ENCODE data around the gene SYNE1. TPM values are rescaled to one million over a fixed set of nuclear protein-coding genes. Genes with fewer than 3 reads are reported as not detected.

Gene SYNE1
- total and polyA plus RNA-seq, 11 donors = 25.0 to 178 (median 112) TPM

DNA sequence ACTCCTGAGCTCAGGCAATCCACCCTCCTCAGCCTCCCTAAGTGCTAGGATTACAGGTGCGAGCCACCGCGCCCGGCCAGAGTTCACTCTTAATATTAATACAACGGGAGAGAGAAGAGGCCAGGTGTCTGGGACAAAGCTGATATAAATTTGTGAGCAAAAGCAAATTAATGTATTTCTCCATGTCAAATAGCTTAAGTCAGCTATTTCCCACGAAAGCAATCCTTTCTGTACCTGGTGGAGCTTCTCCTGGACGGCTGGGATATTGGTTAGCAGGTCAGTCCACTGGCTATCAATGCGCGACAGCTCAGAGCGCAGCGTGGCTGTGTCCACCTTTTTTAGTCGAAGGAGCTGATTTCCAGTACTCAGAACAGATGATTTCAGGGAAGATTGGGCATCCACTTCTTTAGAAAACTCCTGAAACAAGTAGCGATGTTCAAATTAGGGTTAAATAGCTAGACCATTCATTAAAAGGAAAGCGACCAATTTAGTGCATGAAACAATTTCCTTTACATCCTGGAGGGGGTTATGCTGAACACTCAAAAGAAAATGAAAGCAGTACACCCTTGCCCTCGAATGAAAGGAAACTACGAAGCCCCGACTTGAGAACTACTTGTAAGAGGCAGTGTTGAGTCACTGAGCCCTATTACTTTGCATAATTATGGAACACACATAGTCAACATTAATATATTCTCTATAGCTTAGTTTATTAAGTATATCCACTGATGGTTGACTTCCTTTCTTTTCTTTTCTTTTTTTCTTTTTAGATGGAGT is 403.4 kb downstream of the SYNE1 start:
- Histone ChIP-seq H3K9me3 (no peaks in the 10 kb centered on the region), H3K27ac (peak overlapping the region; percentile 32 to 74 (median 62)), H3K4me3 (peak overlapping the region in 1 of 12 donors; percentile 7), H3K4me1 (peaks cover 0 to 19% (median 13%) of the 10 kb centered on the region in 12 donors), H3K27me3 (no peaks in the 10 kb centered on the region), H3K36me3 (peaks cover 2 to 100% (median 97%) of the 10 kb centered on the region in 9 donors)
- 83 to 91% (median 84%) methylated on average over 17 of the region's 17 CpGs for WGBS, 4 donors
- intact Hi-C loops (cut with DNase I) = no loop called here
- TF ChIP-seq POLR2A (IDR thresholded peaks at IDR 0.05) = no peak
- TF ChIP-seq, protein P1, sequence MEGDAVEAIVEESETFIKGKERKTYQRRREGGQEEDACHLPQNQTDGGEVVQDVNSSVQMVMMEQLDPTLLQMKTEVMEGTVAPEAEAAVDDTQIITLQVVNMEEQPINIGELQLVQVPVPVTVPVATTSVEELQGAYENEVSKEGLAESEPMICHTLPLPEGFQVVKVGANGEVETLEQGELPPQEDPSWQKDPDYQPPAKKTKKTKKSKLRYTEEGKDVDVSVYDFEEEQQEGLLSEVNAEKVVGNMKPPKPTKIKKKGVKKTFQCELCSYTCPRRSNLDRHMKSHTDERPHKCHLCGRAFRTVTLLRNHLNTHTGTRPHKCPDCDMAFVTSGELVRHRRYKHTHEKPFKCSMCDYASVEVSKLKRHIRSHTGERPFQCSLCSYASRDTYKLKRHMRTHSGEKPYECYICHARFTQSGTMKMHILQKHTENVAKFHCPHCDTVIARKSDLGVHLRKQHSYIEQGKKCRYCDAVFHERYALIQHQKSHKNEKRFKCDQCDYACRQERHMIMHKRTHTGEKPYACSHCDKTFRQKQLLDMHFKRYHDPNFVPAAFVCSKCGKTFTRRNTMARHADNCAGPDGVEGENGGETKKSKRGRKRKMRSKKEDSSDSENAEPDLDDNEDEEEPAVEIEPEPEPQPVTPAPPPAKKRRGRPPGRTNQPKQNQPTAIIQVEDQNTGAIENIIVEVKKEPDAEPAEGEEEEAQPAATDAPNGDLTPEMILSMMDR (IDR thresholded peaks at IDR 0.05) = no peak
- ATAC-seq (peak in 1 of 4 donors; percentile 61), DNase-seq (no peak)

DNA sequence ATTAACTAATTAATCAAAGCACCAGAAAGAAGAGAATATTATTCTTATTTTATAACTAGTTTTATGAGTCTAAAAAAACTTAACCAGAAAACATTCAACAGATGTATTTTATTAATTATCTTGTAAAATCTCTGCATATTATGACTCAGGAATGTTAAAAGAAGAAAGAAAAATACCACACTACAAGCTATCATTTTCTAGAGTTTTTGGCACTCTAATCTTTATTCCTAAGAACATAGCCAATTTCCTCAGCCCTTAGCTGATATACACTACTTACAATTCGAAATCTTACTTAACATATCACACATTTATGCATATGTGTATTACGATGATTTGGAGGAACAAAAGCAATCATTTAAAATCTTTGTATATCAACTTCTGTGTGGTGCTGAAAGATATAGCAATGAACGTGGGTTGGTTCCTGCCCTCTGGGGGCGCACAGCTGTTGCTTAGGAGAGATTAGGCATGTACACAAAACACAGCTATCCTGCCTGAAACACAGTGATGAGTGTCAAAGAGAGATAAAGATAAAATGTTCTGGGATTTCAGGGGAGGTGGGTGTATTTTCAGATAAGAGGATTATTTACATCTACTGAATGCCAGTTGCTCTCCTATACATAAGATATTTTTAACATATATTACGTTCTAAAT is 404.5 kb downstream of the SYNE1 start:
- peak overlapping the region; percentile 32 to 74 (median 62) for H3K27ac ChIP-seq
- no peak overlapping the region for H3K4me3 ChIP-seq
- H3K36me3 ChIP-seq = peaks cover 2 to 100% (median 94%) of the 10 kb centered on the region in 9 donors
- peaks cover 0 to 19% (median 13%) of the 10 kb centered on the region in 12 donors for H3K4me1 ChIP-seq
- DNase-seq (peak in 2 of 5 donors; percentile 30 to 34), ATAC-seq (peak; percentile 81 to 86 (median 82))
- H3K9me3 ChIP-seq = no peaks in the 10 kb centered on the region
- no peaks in the 10 kb centered on the region for H3K27me3 ChIP-seq
- WGBS, 4 donors = 25 to 35% (median 28%) methylated on average over 5 of the region's 5 CpGs
- intact Hi-C loops (cut with DNase I) = no loop called here
- TF ChIP-seq POLR2A (IDR thresholded peaks at IDR 0.05) = no peak
- TF ChIP-seq, protein P1 (IDR thresholded peaks at IDR 0.05) = peak in 6 of 12 donors; percentile 18 to 33 (median 21)

DNA sequence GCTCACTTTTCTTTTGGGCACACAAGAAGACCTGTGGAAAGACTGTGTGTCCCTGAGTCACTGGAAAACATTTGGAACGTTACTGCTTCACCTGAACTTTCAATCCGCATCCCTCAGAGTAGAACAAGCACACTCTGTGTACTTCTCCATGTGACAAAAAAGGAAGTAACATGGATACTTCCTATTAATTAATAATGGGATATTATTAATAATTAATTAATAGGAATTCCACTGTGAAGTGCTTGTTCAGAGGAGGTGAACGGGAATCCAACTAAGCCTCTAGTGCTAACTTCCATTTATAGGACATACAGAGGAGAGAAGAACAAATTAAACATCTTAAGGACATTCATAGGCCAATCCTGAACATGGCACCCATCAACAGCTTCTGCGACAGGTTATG is 407.8 kb downstream of the SYNE1 start:
- Histone ChIP-seq H3K27ac (no peak overlapping the region), H3K36me3 (peaks cover 2 to 99% (median 82%) of the 10 kb centered on the region in 9 donors), H3K27me3 (no peaks in the 10 kb centered on the region), H3K4me3 (no peak overlapping the region), H3K9me3 (no peaks in the 10 kb centered on the region), H3K4me1 (peaks cover 3 to 34% (median 20%) of the 10 kb centered on the region in 12 donors)
- TF ChIP-seq POLR2A (IDR thresholded peaks at IDR 0.05) = no peak
- TF ChIP-seq, protein P1 (IDR thresholded peaks at IDR 0.05) = no peak
- ATAC-seq (no peak), DNase-seq (no peak)
- intact Hi-C loops (cut with DNase I) = no loop called here
- WGBS, 4 donors = 71 to 95% (median 79%) methylated on average over 4 of the region's 4 CpGs

DNA sequence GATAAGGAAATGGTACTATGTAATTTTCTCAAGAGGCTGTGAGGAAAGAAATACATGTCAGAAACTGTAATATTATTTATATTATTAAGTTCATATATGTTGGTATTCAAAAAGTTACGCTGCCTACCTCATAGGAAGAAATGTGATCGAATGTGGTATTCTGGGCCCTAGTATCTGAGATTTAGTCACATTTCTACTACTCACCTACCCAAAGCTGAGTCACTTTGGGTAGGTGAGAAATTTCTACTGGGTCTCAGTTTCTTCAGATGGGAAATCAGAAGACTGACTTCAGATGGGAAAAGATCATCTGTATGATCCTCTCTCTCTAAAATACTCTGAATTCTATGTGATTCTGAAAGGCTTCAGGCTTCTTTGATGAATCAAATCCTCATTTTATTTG is 411.0 kb downstream of the SYNE1 start:
- WGBS, 4 donors = 93 to 97% (median 96%) methylated on average over 2 of the region's 2 CpGs
- Histone ChIP-seq H3K9me3 (peaks cover 0 to 21% (median 15%) of the 10 kb centered on the region in 12 donors), H3K27me3 (no peaks in the 10 kb centered on the region), H3K36me3 (peaks cover 8 to 100% (median 83%) of the 10 kb centered on the region in 9 donors), H3K4me3 (no peak overlapping the region), H3K27ac (peak overlapping the region in 3 of 12 donors; percentile 5 to 26 (median 9)), H3K4me1 (peaks cover 0 to 17% (median 5%) of the 10 kb centered on the region in 12 donors)
- TF ChIP-seq, protein P1 (IDR thresholded peaks at IDR 0.05) = no peak
- no peak for TF ChIP-seq POLR2A (IDR thresholded peaks at IDR 0.05)
- DNase-seq (no peak), ATAC-seq (no peak)
- intact Hi-C loops (cut with DNase I) = no loop called here

Measured in heart left ventricle (tissue), 16 donors.